Measurements from ENCODE around the gene RAP1A.
A peak's percentile ranks its signal among the peaks of the same experiment; 100 is the strongest.

RAP1A gene

DNA sequence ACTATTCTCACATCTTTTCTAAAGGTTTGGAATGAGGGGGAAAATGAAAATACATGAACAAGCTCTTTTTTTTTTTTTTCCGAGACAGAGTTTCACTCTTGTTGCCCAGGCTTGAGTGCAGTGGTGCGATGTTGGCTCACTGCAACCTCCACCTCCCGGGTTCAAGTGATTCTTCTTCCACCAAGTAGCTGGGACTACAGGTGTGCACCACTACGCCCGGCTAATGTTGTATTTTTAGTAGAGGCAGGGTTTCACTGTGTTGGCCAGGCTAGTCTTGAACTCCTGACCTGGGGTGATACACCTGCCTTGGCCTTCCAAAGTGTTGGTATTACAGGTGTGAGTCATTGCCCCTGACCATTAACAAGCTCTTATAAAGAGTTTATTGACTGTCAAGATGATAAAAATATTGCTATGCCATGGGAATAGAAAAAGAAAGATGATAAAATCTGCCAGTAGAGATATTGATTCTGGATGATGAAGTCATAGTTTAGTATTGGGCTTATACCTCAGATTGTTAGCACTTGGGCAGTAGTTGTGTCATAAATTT lies 83.0 kb downstream of the RAP1A start:
- TF ChIP-seq, protein P1, sequence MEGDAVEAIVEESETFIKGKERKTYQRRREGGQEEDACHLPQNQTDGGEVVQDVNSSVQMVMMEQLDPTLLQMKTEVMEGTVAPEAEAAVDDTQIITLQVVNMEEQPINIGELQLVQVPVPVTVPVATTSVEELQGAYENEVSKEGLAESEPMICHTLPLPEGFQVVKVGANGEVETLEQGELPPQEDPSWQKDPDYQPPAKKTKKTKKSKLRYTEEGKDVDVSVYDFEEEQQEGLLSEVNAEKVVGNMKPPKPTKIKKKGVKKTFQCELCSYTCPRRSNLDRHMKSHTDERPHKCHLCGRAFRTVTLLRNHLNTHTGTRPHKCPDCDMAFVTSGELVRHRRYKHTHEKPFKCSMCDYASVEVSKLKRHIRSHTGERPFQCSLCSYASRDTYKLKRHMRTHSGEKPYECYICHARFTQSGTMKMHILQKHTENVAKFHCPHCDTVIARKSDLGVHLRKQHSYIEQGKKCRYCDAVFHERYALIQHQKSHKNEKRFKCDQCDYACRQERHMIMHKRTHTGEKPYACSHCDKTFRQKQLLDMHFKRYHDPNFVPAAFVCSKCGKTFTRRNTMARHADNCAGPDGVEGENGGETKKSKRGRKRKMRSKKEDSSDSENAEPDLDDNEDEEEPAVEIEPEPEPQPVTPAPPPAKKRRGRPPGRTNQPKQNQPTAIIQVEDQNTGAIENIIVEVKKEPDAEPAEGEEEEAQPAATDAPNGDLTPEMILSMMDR (IDR thresholded peaks at IDR 0.05; ENCODE audit: poor library complexity, severe bottlenecking) = no peak
- DNase-seq (ENCODE audit: low spot score) (no peak), ATAC-seq (ENCODE audit: low read depth) (no peak)
- Histone ChIP-seq H3K4me3 (ENCODE audit: severe bottlenecking) (no peak overlapping the region), H3K36me3 (ENCODE audit: low read depth) (peaks cover 65% of the 10 kb centered on the region), H3K9me3 (ENCODE audit: severe bottlenecking) (no peaks in the 10 kb centered on the region), H3K27ac (ENCODE audit: poor library complexity, severe bottlenecking) (no peak overlapping the region), H3K27me3 (ENCODE audit: insufficient read depth, poor library complexity, severe bottlenecking) (no peaks in the 10 kb centered on the region), H3K4me1 (ENCODE audit: insufficient read depth, poor library complexity, severe bottlenecking) (peaks cover 17% of the 10 kb centered on the region)

GRCh38 chr1:111704240-111704639 lies 84.7 kb downstream of the RAP1A start:
- no peak overlapping the region for H3K4me3 ChIP-seq (ENCODE audit: severe bottlenecking)
- H3K27me3 ChIP-seq (ENCODE audit: insufficient read depth, poor library complexity, severe bottlenecking) = no peaks in the 10 kb centered on the region
- peaks cover 17% of the 10 kb centered on the region for H3K4me1 ChIP-seq (ENCODE audit: insufficient read depth, poor library complexity, severe bottlenecking)
- H3K9me3 ChIP-seq (ENCODE audit: severe bottlenecking) = no peaks in the 10 kb centered on the region
- no peak for DNase-seq (ENCODE audit: low spot score)
- peaks cover 63% of the 10 kb centered on the region for H3K36me3 ChIP-seq (ENCODE audit: low read depth)
- peak overlapping the region; percentile 43 for H3K27ac ChIP-seq (ENCODE audit: poor library complexity, severe bottlenecking)
- TF ChIP-seq, protein P1 (IDR thresholded peaks at IDR 0.05; ENCODE audit: poor library complexity, severe bottlenecking) = no peak
- peak; percentile 5; the same call in 1 of the 3 replicates for ATAC-seq (ENCODE audit: low read depth)

DNA sequence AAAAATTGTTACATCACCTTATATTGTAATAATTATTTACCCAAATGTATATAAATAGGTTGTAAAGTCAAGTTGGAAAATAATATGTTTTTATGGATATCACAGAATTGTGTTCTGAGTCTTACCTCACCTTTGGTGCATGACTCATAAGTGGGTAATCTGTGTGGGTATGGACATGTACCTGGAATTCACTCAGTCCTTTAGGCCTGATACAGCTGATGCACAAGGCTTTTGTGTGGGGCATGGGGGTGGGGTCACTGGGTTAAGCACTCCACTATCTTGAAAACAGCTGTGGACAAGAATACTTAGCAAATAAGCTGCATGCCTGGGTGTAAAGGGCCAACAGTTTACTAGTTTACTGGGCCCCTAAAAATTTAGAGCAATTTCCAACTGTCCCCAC lies 85.2 kb downstream of the RAP1A start:
- DNase-seq (ENCODE audit: low spot score) (peak; percentile 71), ATAC-seq (ENCODE audit: low read depth) (peak; percentile 99)
- H3K27me3 ChIP-seq (ENCODE audit: insufficient read depth, poor library complexity, severe bottlenecking) = no peaks in the 10 kb centered on the region
- H3K4me1 ChIP-seq (ENCODE audit: insufficient read depth, poor library complexity, severe bottlenecking) = peaks cover 17% of the 10 kb centered on the region
- TF ChIP-seq, protein P1 (IDR thresholded peaks at IDR 0.05; ENCODE audit: poor library complexity, severe bottlenecking) = no peak
- H3K4me3 ChIP-seq (ENCODE audit: severe bottlenecking) = no peak overlapping the region
- peaks cover 63% of the 10 kb centered on the region for H3K36me3 ChIP-seq (ENCODE audit: low read depth)
- no peaks in the 10 kb centered on the region for H3K9me3 ChIP-seq (ENCODE audit: severe bottlenecking)
- peak overlapping the region; percentile 43 for H3K27ac ChIP-seq (ENCODE audit: poor library complexity, severe bottlenecking)

GRCh38 chr1:111705841-111706240 lies 86.3 kb downstream of the RAP1A start:
- ATAC-seq (ENCODE audit: low read depth) (no peak), DNase-seq (ENCODE audit: low spot score) (no peak)
- H3K4me1 ChIP-seq (ENCODE audit: insufficient read depth, poor library complexity, severe bottlenecking) = peaks cover 17% of the 10 kb centered on the region
- TF ChIP-seq, protein P1 (IDR thresholded peaks at IDR 0.05; ENCODE audit: poor library complexity, severe bottlenecking) = no peak
- peaks cover 54% of the 10 kb centered on the region for H3K36me3 ChIP-seq (ENCODE audit: low read depth)
- peak overlapping the region; percentile 43 for H3K27ac ChIP-seq (ENCODE audit: poor library complexity, severe bottlenecking)
- H3K4me3 ChIP-seq (ENCODE audit: severe bottlenecking) = no peak overlapping the region
- H3K9me3 ChIP-seq (ENCODE audit: severe bottlenecking) = no peaks in the 10 kb centered on the region
- no peaks in the 10 kb centered on the region for H3K27me3 ChIP-seq (ENCODE audit: insufficient read depth, poor library complexity, severe bottlenecking)

DNA sequence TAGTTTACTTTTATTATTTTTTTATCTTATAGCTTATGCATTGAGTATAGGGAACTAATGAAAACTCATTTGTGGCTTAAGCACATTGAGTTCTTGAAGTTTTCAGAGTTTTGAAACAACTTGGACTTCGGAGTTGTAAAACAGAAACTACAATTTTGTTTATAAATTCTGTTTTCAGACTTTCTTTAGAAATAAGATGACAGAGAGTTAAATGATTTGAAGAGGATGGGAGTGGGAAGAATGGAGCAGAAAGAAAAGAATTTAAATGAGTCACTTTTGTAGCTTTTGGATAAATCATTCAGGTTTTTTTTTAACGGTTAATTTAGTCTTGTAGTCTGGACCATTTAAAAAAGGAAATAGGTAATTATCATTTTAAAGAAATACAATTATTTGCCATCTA lies 87.3 kb downstream of the RAP1A start:
- H3K36me3 ChIP-seq (ENCODE audit: low read depth) = peaks cover 65% of the 10 kb centered on the region
- H3K27me3 ChIP-seq (ENCODE audit: insufficient read depth, poor library complexity, severe bottlenecking) = no peaks in the 10 kb centered on the region
- TF ChIP-seq, protein P1 (IDR thresholded peaks at IDR 0.05; ENCODE audit: poor library complexity, severe bottlenecking) = no peak
- no peak for DNase-seq (ENCODE audit: low spot score)
- no peak overlapping the region for H3K27ac ChIP-seq (ENCODE audit: poor library complexity, severe bottlenecking)
- ATAC-seq (ENCODE audit: low read depth) = no peak
- H3K4me1 ChIP-seq (ENCODE audit: insufficient read depth, poor library complexity, severe bottlenecking) = peaks cover 17% of the 10 kb centered on the region
- H3K9me3 ChIP-seq (ENCODE audit: severe bottlenecking) = no peaks in the 10 kb centered on the region
- H3K4me3 ChIP-seq (ENCODE audit: severe bottlenecking) = no peak overlapping the region

Data from RWPE2 (cell line).